Esophagus (tissue), 2 donors: ENCODE data around the gene ERVK3-1. TPM values are rescaled to one million over a fixed set of nuclear protein-coding genes. Genes with fewer than 3 reads are reported as not detected.

Experiments used
- H3K27ac ChIP-seq, 2 donors: one replicate each; pipeline ENCODE4 v1.5.1; 2013; ENCODE audit warnings: low read depth in 2 of 2, mild to moderate bottlenecking in 2 of 2, inconsistent platforms in 1 of 2, low read length in 1 of 2, moderate library complexity in 1 of 2
- H3K27me3 ChIP-seq, 2 donors: one replicate each; pipeline ENCODE4 v1.6.1; 2013; ENCODE audit warnings: low read length in 2 of 2, control low read depth in 1 of 2, mild to moderate bottlenecking in 1 of 2; ENCODE audit not compliant: insufficient read depth in 2 of 2, control insufficient read depth in 1 of 2
- H3K36me3 ChIP-seq, 2 donors: one replicate each; pipeline ENCODE4 v1.6.1; 2013; ENCODE audit warnings: low read length in 1 of 2; ENCODE audit not compliant: control insufficient read depth in 2 of 2, insufficient read depth in 2 of 2
- H3K4me1 ChIP-seq, 2 donors: one replicate each; pipeline ENCODE4 v1.6.1; 2013; ENCODE audit warnings: low read length in 1 of 2; ENCODE audit not compliant: control insufficient read depth in 2 of 2, insufficient read depth in 2 of 2
- H3K4me3 ChIP-seq, 2 donors: one replicate each; pipeline ENCODE4 v1.5.1; 2013; ENCODE audit warnings: low read length in 2 of 2, mild to moderate bottlenecking in 2 of 2, low read depth in 1 of 2, moderate library complexity in 1 of 2
- H3K9me3 ChIP-seq, 2 donors: one replicate each; pipeline ENCODE4 v1.6.1; 2013; ENCODE audit warnings: mild to moderate bottlenecking in 2 of 2, low read depth in 1 of 2, low read length in 1 of 2, moderate library complexity in 1 of 2; ENCODE audit not compliant: control insufficient read depth in 2 of 2, insufficient read depth in 1 of 2
- WGBS, 2 donors: extraction: QIAGEN DNeasy Blood & Tissue Kit; methylation state at CpG; one replicate each; pipeline ENCODE4 v1.1.7; 2013; 5-methylcytosine and 5-hydroxymethylcytosine counted together
- polyA plus RNA-seq, 2 donors: library from polyadenylated mRNA; stranded (reverse); fragments of 200-250 nt; gene quantifications; one replicate each; pipeline ENCODE4 v1.2.3, GENCODE V29; 2013
- donor health status: healthy with polysubstance abuse.
- donor health status: Bipolar disorder and iron deficiency.

ERVK3-1 gene
- polyA plus RNA-seq, 2 donors = 15.2 to 23.1 TPM

- whole genome bisulfite sequencing, 2 donors = 63 to 80% methylated on average over 10 of the region's 10 CpGs
- peak overlapping the region; percentile 52 to 59 for H3K27ac ChIP-seq
- H3K9me3 ChIP-seq = peaks cover 0 to 3% of the 10 kb centered on the region in 2 donors
- H3K4me1 ChIP-seq = peaks cover 0 to 17% of the 10 kb centered on the region in 2 donors
- peaks cover 5 to 9% of the 10 kb centered on the region in 2 donors for H3K36me3 ChIP-seq
- no peak overlapping the region for H3K4me3 ChIP-seq
- H3K27me3 ChIP-seq = no peaks in the 10 kb centered on the region
Observed at GRCh38 chr19:58319241-58319640, 14.1 kb downstream of the ERVK3-1 start.

GRCh38 chr19:58325311-58326022 lies 20.3 kb downstream of the ERVK3-1 start:
- H3K4me3 ChIP-seq = peak overlapping the region in 1 of 2 donors; percentile 86

GRCh38 chr19:58326501-58326913 lies 21.3 kb downstream of the ERVK3-1 start:
- H3K4me3 ChIP-seq = peak overlapping the region; percentile 86 to 95

More at GRCh38 chr19:58325311-58326022, 20.3 kb downstream of the ERVK3-1 start:
- Histone ChIP-seq H3K9me3 (no peaks in the 10 kb centered on the region), H3K27me3 (no peaks in the 10 kb centered on the region), H3K4me1 (peaks cover 0 to 8% of the 10 kb centered on the region in 2 donors), H3K36me3 (no peaks in the 10 kb centered on the region), H3K27ac (peak overlapping the region in 1 of 2 donors; percentile 29)
- 66 to 67% methylated on average over 6 of the region's 6 CpGs for WGBS, 2 donors

GRCh38 chr19:58326914-58327726 lies 21.9 kb downstream of the ERVK3-1 start, which contains the start of gene ZSCAN22:
Gene ZSCAN22 (plus strand): TSS chr19:58326994. CDS start chr19:58334803, 7,809 bp downstream.
- H3K4me3 ChIP-seq = peak within 1 kb of the TSS; percentile 86 to 95
- peak within 1 kb of the TSS; percentile 94 to 97 for H3K27ac ChIP-seq
- H3K9me3 ChIP-seq = no peaks in the 10 kb centered on the region
- H3K27me3 ChIP-seq = no peaks in the 10 kb centered on the region
- H3K36me3 ChIP-seq = no peaks in the 10 kb centered on the region
- WGBS, 2 donors = 0% methylated on average over 62 of the region's 62 CpGs
- peaks cover 0 to 8% of the 10 kb centered on the region in 2 donors for H3K4me1 ChIP-seq

More at GRCh38 chr19:58326501-58326913, 21.3 kb downstream of the ERVK3-1 start:
- H3K36me3 ChIP-seq = no peaks in the 10 kb centered on the region
- H3K4me1 ChIP-seq = peaks cover 0 to 8% of the 10 kb centered on the region in 2 donors
- peak overlapping the region; percentile 78 to 94 for H3K27ac ChIP-seq
- H3K9me3 ChIP-seq = no peaks in the 10 kb centered on the region
- no peaks in the 10 kb centered on the region for H3K27me3 ChIP-seq
- WGBS, 2 donors = 3 to 5% methylated on average over 9 of the region's 9 CpGs

- no peak overlapping the region for H3K27ac ChIP-seq
- no peak overlapping the region for H3K4me3 ChIP-seq
- H3K9me3 ChIP-seq = no peaks in the 10 kb centered on the region
- H3K27me3 ChIP-seq = no peaks in the 10 kb centered on the region
- H3K4me1 ChIP-seq = peaks cover 0 to 8% of the 10 kb centered on the region in 2 donors
- 70 to 72% methylated on average over 10 of the region's 10 CpGs for WGBS, 2 donors
- no peaks in the 10 kb centered on the region for H3K36me3 ChIP-seq
Observed at GRCh38 chr19:58328999-58329398, 23.8 kb downstream of the ERVK3-1 start.

- Histone ChIP-seq H3K27me3 (no peaks in the 10 kb centered on the region), H3K4me3 (no peak overlapping the region), H3K4me1 (peaks cover 0 to 8% of the 10 kb centered on the region in 2 donors), H3K36me3 (peaks cover 4 to 5% of the 10 kb centered on the region in 2 donors), H3K27ac (no peak overlapping the region), H3K9me3 (no peaks in the 10 kb centered on the region)
- WGBS, 2 donors = 66 to 84% methylated on average over 4 of the region's 4 CpGs
Observed at GRCh38 chr19:58330458-58330857, 25.3 kb downstream of the ERVK3-1 start.

- H3K27ac ChIP-seq = no peak overlapping the region
- peaks cover 11 to 22% of the 10 kb centered on the region in 2 donors for H3K36me3 ChIP-seq
- no peaks in the 10 kb centered on the region for H3K27me3 ChIP-seq
- H3K4me1 ChIP-seq = peaks cover 0 to 3% of the 10 kb centered on the region in 2 donors
- peaks cover 0 to 2% of the 10 kb centered on the region in 2 donors for H3K9me3 ChIP-seq
- no peak overlapping the region for H3K4me3 ChIP-seq
- WGBS, 2 donors = 90 to 95% methylated on average over 1 of the region's 1 CpG
Observed at GRCh38 chr19:58332697-58333096, 27.5 kb downstream of the ERVK3-1 start.

GRCh38 chr19:58334691-58335249 lies 29.6 kb downstream of the ERVK3-1 start:
- H3K27ac ChIP-seq = no peak overlapping the region
- no peak overlapping the region for H3K4me3 ChIP-seq
- peaks cover 16 to 36% of the 10 kb centered on the region in 2 donors for H3K36me3 ChIP-seq
- no peaks in the 10 kb centered on the region for H3K27me3 ChIP-seq
- WGBS, 2 donors = 95% methylated on average over 19 of the region's 19 CpGs
- H3K4me1 ChIP-seq = no peaks in the 10 kb centered on the region
- peaks cover 0 to 14% of the 10 kb centered on the region in 2 donors for H3K9me3 ChIP-seq

GRCh38 chr19:58335630-58336029 lies 30.5 kb downstream of the ERVK3-1 start:
- no peak overlapping the region for H3K27ac ChIP-seq
- WGBS, 2 donors = 76 to 88% methylated on average over 3 of the region's 3 CpGs
- H3K4me1 ChIP-seq = no peaks in the 10 kb centered on the region
- peaks cover 19 to 36% of the 10 kb centered on the region in 2 donors for H3K36me3 ChIP-seq
- peaks cover 0 to 14% of the 10 kb centered on the region in 2 donors for H3K9me3 ChIP-seq
- no peak overlapping the region for H3K4me3 ChIP-seq
- no peaks in the 10 kb centered on the region for H3K27me3 ChIP-seq
